Left colon (tissue), 2 donors: Measurements from ENCODE around the gene EBF3. TPM values are rescaled to one million over a fixed set of nuclear protein-coding genes. Genes with fewer than 3 reads are reported as not detected.

ENCODE experiments used
- ATAC-seq: fragments of 200-7000 bp; cut with Tn5 transposase; one replicate; pipeline ENCODE4 v1.9.1; 2020; ENCODE audit warnings: mild to moderate bottlenecking, moderate library complexity
- DNase-seq, 2 donors: peaks; one replicate each; pipeline ENCODE4 v3.0.0-alpha.2; 2020
- intact Hi-C, 2 donors: fragments of 100-400 bp; cut with DNase I in 1 of 2; cut with micrococcal nuclease in 1 of 2; formaldehyde crosslinking; loops; one replicate each; pipeline versions ENCODE4 v1.11.2 to v1.14.0; 2022; cut with DNase I, micrococcal nuclease
- total RNA-seq, 2 donors: library from RNA; stranded (reverse); fragmentation: NEBNext Ultra II Directional; extraction: Animal tissue kit (Norgen Biotek cat#: 25700); gene quantifications; one replicate each; pipeline ENCODE4 v1.2.1, GENCODE V29; 2021
- donor health status: DM: no; HTN: no; CAD: no.
- donor health status: DM: yes; HTN: yes; CAD: no.

Gene EBF3
- total RNA-seq, 2 donors from 2014 or later = 0.40 to 0.78 TPM

GRCh38 chr10:129886263-129886662, 77.8 kb downstream of the EBF3 start:
- ATAC-seq = no peak
- DNase-seq = no peak
- intact Hi-C loops = no loop called here

- ATAC-seq = no peak
- DNase-seq = no peak
- intact Hi-C loops = no loop called here
Observed at GRCh38 chr10:129885526-129885925, 78.5 kb downstream of the EBF3 start.

- no peak for ATAC-seq
- DNase-seq = no peak
- intact Hi-C loops = no loop called here
Observed at GRCh38 chr10:129884398-129885078, 79.5 kb downstream of the EBF3 start.

GRCh38 chr10:129883626-129884397, 80.3 kb downstream of the EBF3 start:
- no peak for DNase-seq
- ATAC-seq = no peak
- intact Hi-C loops = no loop called here

- no peak for ATAC-seq
- no peak for DNase-seq
- intact Hi-C loops = no loop called here
Observed at GRCh38 chr10:129883029-129883428, 81.0 kb downstream of the EBF3 start.

- intact Hi-C loops = no loop called here
- DNase-seq = no peak
Observed at GRCh38 chr10:129882291-129883010, 81.6 kb downstream of the EBF3 start.

GRCh38 chr10:129881641-129882040, 82.4 kb downstream of the EBF3 start:
- no peak for ATAC-seq
- intact Hi-C loops = no loop called here
- DNase-seq = no peak

More at GRCh38 chr10:129882291-129883010, 81.6 kb downstream of the EBF3 start:
- ATAC-seq = no peak

GRCh38 chr10:129880191-129880870, 83.7 kb downstream of the EBF3 start:
- intact Hi-C loops = no loop called here
- no peak for ATAC-seq
- DNase-seq = no peak

- ATAC-seq (no peak), DNase-seq (no peak)
Observed at GRCh38 chr10:129879655-129880054, 84.4 kb downstream of the EBF3 start.

GRCh38 chr10:129878835-129879234, 85.2 kb downstream of the EBF3 start:
- DNase-seq (no peak), ATAC-seq (no peak)
- intact Hi-C loops = no loop called here

More at GRCh38 chr10:129879655-129880054, 84.4 kb downstream of the EBF3 start:
- intact Hi-C loops = no loop called here

GRCh38 chr10:129877773-129878371, 86.2 kb downstream of the EBF3 start:
- peak; percentile 45 for ATAC-seq
- DNase-seq = peak in 1 of 2 donors; percentile 18
- intact Hi-C loops = no loop called here

GRCh38 chr10:129876838-129877237, 87.2 kb downstream of the EBF3 start:
- intact Hi-C loops = no loop called here
- DNase-seq (no peak), ATAC-seq (no peak)

GRCh38 chr10:129875993-129876726, 87.9 kb downstream of the EBF3 start:
- ATAC-seq = no peak
- no peak for DNase-seq
- intact Hi-C loops = no loop called here

- intact Hi-C loops = no loop called here
- no peak for ATAC-seq
Observed at GRCh38 chr10:129873351-129873750, 90.7 kb downstream of the EBF3 start.

GRCh38 chr10:129871966-129872365, 92.1 kb downstream of the EBF3 start:
- intact Hi-C loops = no loop called here
- ATAC-seq (no peak), DNase-seq (no peak)

More at GRCh38 chr10:129873351-129873750, 90.7 kb downstream of the EBF3 start:
- no peak for DNase-seq

- intact Hi-C loops = no loop called here
- peak; percentile 30 for ATAC-seq
- no peak for DNase-seq
Observed at GRCh38 chr10:129870961-129871621, 93.0 kb downstream of the EBF3 start.

- DNase-seq (no peak), ATAC-seq (no peak)
- intact Hi-C loops = no loop called here
Observed at GRCh38 chr10:129870474-129870757, 93.7 kb downstream of the EBF3 start.
